Fibroblast of lung (primary cell): Measurements from ENCODE around the gene SPCS3. TPM values are rescaled to one million over a fixed set of nuclear protein-coding genes. Genes with fewer than 3 reads are reported as not detected.

Experiments
- DNase-seq, 2 donors: peaks; one replicate each; pipeline versions ENCODE4 v3.0.0 to v3.0.0-alpha.2; 2010; ENCODE audit warnings: low read depth in 2 of 2
- H2AFZ ChIP-seq: 2 replicates; pipeline ENCODE4 v1.5.1; 2012; ENCODE audit warnings: low read length, control low read depth, inconsistent platforms
- H3K27ac ChIP-seq: 2 replicates; pipeline ENCODE4 v1.5.1; 2011; ENCODE audit warnings: low read length, control low read depth; ENCODE audit not compliant: insufficient read depth
- H3K27me3 ChIP-seq: 2 replicates; pipeline ENCODE4 v1.5.1; 2011; ENCODE audit warnings: mild to moderate bottlenecking, low read length; ENCODE audit not compliant: control insufficient read depth, insufficient read depth
- H3K36me3 ChIP-seq: 2 replicates; pipeline ENCODE4 v1.5.1; 2011; ENCODE audit warnings: low read length; ENCODE audit not compliant: control insufficient read depth, insufficient read depth
- H3K4me1 ChIP-seq: 2 replicates; pipeline ENCODE4 v1.5.1; 2011; ENCODE audit warnings: low read length; ENCODE audit not compliant: control insufficient read depth, insufficient read depth; ENCODE audit errors: extremely low read depth
- H3K4me2 ChIP-seq: 2 replicates; pipeline ENCODE4 v1.5.1; 2011; ENCODE audit warnings: low read length, control low read depth; ENCODE audit not compliant: insufficient read depth; ENCODE audit errors: extremely low read depth
- H3K4me3 ChIP-seq, 4 experiments: fragments of 200-600 bp in 1 of 4; sonication (generic) in 1 of 4; replicated peaks in 1 of 4; 2 replicates each; pipeline ENCODE4 v1.5.1; 2011 to 2016; ENCODE audit warnings: low read length in 4 of 4, low read depth in 3 of 4, mild to moderate bottlenecking in 3 of 4, control low read depth in 2 of 4, inconsistent platforms in 1 of 4, mixed read lengths in 1 of 4; ENCODE audit not compliant: insufficient read depth in 1 of 4; ENCODE audit errors: control extremely low read depth in 1 of 4
- H3K79me2 ChIP-seq: 2 replicates; pipeline ENCODE4 v1.5.1; 2012; ENCODE audit warnings: mild to moderate bottlenecking, low read length, inconsistent platforms; ENCODE audit not compliant: control insufficient read depth, insufficient read depth
- H3K9ac ChIP-seq: 2 replicates; pipeline ENCODE4 v1.5.1; 2011; ENCODE audit warnings: mild to moderate bottlenecking, low read length, control low read depth; ENCODE audit not compliant: insufficient read depth
- H3K9me3 ChIP-seq: 2 replicates; pipeline ENCODE4 v1.5.1; 2012; ENCODE audit warnings: low read depth, low read length; ENCODE audit not compliant: control insufficient read depth, insufficient read depth
- H4K20me1 ChIP-seq: 2 replicates; pipeline ENCODE4 v1.5.1; 2011; ENCODE audit warnings: low read length; ENCODE audit not compliant: control insufficient read depth, insufficient read depth; ENCODE audit errors: extremely low read depth
- CTCF ChIP-seq, 2 donors: IDR thresholded peaks in 1 of 2; conservative IDR thresholded peaks in 1 of 2; 1 replicate in 1 of 2; 2 replicates in 1 of 2; pipeline ENCODE4 v1.5.1; 2011 to 2012; ENCODE audit warnings: low read length in 2 of 2, control low read depth in 1 of 2, inconsistent platforms in 1 of 2, low read depth in 1 of 2, mild to moderate bottlenecking in 1 of 2
- EZH2 ChIP-seq: IDR thresholded peaks from 2 replicates; pipeline ENCODE4 v1.5.1; 2012; ENCODE audit warnings: low read length, control low read depth, mild to moderate bottlenecking; ENCODE audit errors: missing control alignments
- polyA plus RNA-seq, 2 donors: library from polyadenylated mRNA; depleted of rRNA in 1 of 2; stranded (reverse) in 1 of 2; unstranded in 1 of 2; fragments of >200 nt; gene quantifications; 2 replicates each; pipeline ENCODE4 v1.2.1, GENCODE V29; 2011 to 2012; ENCODE audit warnings: missing spikeins in 1 of 2
- total RNA-seq: library from RNA; depleted of rRNA; stranded (reverse); fragments of >200 nt; gene quantifications from 2 replicates; pipeline ENCODE4 v1.2.1, GENCODE V29; 2014

The SPCS3 gene
- total and polyA plus RNA-seq, 2 donors (not counting 1 experiment from before 2014, with no cell fraction given) = 72.3 to 84.3 TPM

GRCh38 chr4:176357359-176358082 lies 37.8 kb downstream of the SPCS3 start:
- no peak overlapping the region for H3K4me3 ChIP-seq
- no peak overlapping the region for H3K4me2 ChIP-seq
- peaks cover 2% of the 10 kb centered on the region for H3K4me1 ChIP-seq
- H3K9me3 ChIP-seq = no peaks in the 10 kb centered on the region
- no peak overlapping the region for H3K9ac ChIP-seq
- H3K27me3 ChIP-seq = no peaks in the 10 kb centered on the region
- no peaks in the 10 kb centered on the region for H4K20me1 ChIP-seq
- no peak for TF ChIP-seq CTCF (conservative IDR thresholded peaks at IDR 0.05 in 1 of 2, IDR thresholded peaks at IDR 0.05 in 1 of 2; ENCODE audit: low read depth in 1 of 2, low read length in 2 of 2)
- no peak for TF ChIP-seq EZH2
- no peak overlapping the region for H2AFZ ChIP-seq
- H3K27ac ChIP-seq = no peak overlapping the region
- no peaks in the 10 kb centered on the region for H3K36me3 ChIP-seq
- no peaks in the 10 kb centered on the region for H3K79me2 ChIP-seq
- DNase-seq = peak in 1 of 2 donors; percentile 48

GRCh38 chr4:176358083-176358469 lies 38.3 kb downstream of the SPCS3 start:
- Histone ChIP-seq H3K79me2 (no peaks in the 10 kb centered on the region), H2AFZ (no peak overlapping the region), H3K4me2 (no peak overlapping the region), H3K27ac (no peak overlapping the region), H3K9ac (no peak overlapping the region), H3K4me3 (no peak overlapping the region), H3K36me3 (no peaks in the 10 kb centered on the region), H4K20me1 (no peaks in the 10 kb centered on the region), H3K27me3 (no peaks in the 10 kb centered on the region), H3K9me3 (no peaks in the 10 kb centered on the region), H3K4me1 (peaks cover 2% of the 10 kb centered on the region)
- DNase-seq = no peak
- TF ChIP-seq EZH2 (no peak), CTCF (conservative IDR thresholded peaks at IDR 0.05 in 1 of 2, IDR thresholded peaks at IDR 0.05 in 1 of 2; ENCODE audit: low read depth in 1 of 2, low read length in 2 of 2) (no peak)

GRCh38 chr4:176359590-176359989 lies 39.8 kb downstream of the SPCS3 start:
- H3K27ac ChIP-seq = no peak overlapping the region
- no peaks in the 10 kb centered on the region for H3K79me2 ChIP-seq
- H3K9me3 ChIP-seq = no peaks in the 10 kb centered on the region
- no peak overlapping the region for H3K4me3 ChIP-seq
- no peak overlapping the region for H2AFZ ChIP-seq
- no peak overlapping the region for H3K9ac ChIP-seq
- TF ChIP-seq EZH2 = no peak
- TF ChIP-seq CTCF (conservative IDR thresholded peaks at IDR 0.05 in 1 of 2, IDR thresholded peaks at IDR 0.05 in 1 of 2; ENCODE audit: low read depth in 1 of 2, low read length in 2 of 2) = no peak
- peak; percentile 68 to 69 for DNase-seq
- H3K4me2 ChIP-seq = no peak overlapping the region
- no peaks in the 10 kb centered on the region for H4K20me1 ChIP-seq
- no peaks in the 10 kb centered on the region for H3K27me3 ChIP-seq
- peaks cover 2% of the 10 kb centered on the region for H3K4me1 ChIP-seq
- no peaks in the 10 kb centered on the region for H3K36me3 ChIP-seq
